ENCODE measurements around the gene PTPRM.

Gene PTPRM

GRCh38 chr18:7557973-7558372 lies 9.1 kb upstream of the PTPRM start:
- no peak for DNase-seq
- Mint-ChIP-seq H3K36me3 (no peaks in the 10 kb centered on the region), H3K9me3 (no peaks in the 10 kb centered on the region), H3K4me3 (no peak overlapping the region), H3K27ac (no peak overlapping the region), H3K27me3 (no peaks in the 10 kb centered on the region), H3K4me1 (no peaks in the 10 kb centered on the region)
- CTCF ChIA-PET = no interaction called here

- H3K36me3 Mint-ChIP-seq = no peaks in the 10 kb centered on the region
- no peak for DNase-seq
- H3K4me1 Mint-ChIP-seq = no peaks in the 10 kb centered on the region
- no peaks in the 10 kb centered on the region for H3K27me3 Mint-ChIP-seq
- CTCF ChIA-PET = no interaction called here
- H3K27ac Mint-ChIP-seq = no peak overlapping the region
- no peaks in the 10 kb centered on the region for H3K9me3 Mint-ChIP-seq
- H3K4me3 Mint-ChIP-seq = no peak overlapping the region
Measured at GRCh38 chr18:7558769-7559168, 8.3 kb upstream of the PTPRM start.

GRCh38 chr18:7559709-7560319 lies 7.3 kb upstream of the PTPRM start:
- Mint-ChIP-seq H3K36me3 (no peaks in the 10 kb centered on the region), H3K27ac (no peak overlapping the region), H3K27me3 (peaks cover 4% of the 10 kb centered on the region), H3K4me1 (no peaks in the 10 kb centered on the region), H3K4me3 (no peak overlapping the region), H3K9me3 (no peaks in the 10 kb centered on the region)
- CTCF ChIA-PET = no interaction called here
- DNase-seq = no peak

- Mint-ChIP-seq H3K4me1 (peaks cover 2% of the 10 kb centered on the region), H3K36me3 (peaks cover 1% of the 10 kb centered on the region), H3K27ac (no peak overlapping the region), H3K4me3 (no peak overlapping the region), H3K27me3 (peaks cover 23% of the 10 kb centered on the region), H3K9me3 (no peaks in the 10 kb centered on the region)
- CTCF ChIA-PET = no interaction called here
- no peak for DNase-seq
Measured at GRCh38 chr18:7561909-7562460, 5.1 kb upstream of the PTPRM start.

- H3K4me3 Mint-ChIP-seq = no peak overlapping the region
Measured at GRCh38 chr18:7562491-7562890, 4.6 kb upstream of the PTPRM start.

GRCh38 chr18:7565677-7566076 lies 1.4 kb upstream of the PTPRM start:
- Mint-ChIP-seq H3K36me3 (peaks cover 1% of the 10 kb centered on the region), H3K27me3 (peaks cover 43% of the 10 kb centered on the region), H3K4me3 (peak overlapping the region; percentile 1), H3K4me1 (peaks cover 4% of the 10 kb centered on the region), H3K27ac (no peak overlapping the region), H3K9me3 (no peaks in the 10 kb centered on the region)
- CTCF ChIA-PET = interaction anchor here (2.0 kb wide), 1 partner anchor 646 kb away, joined by 8 read pairs; no protein-coding TSS in a partner anchor
- DNase-seq = no peak

More at GRCh38 chr18:7562491-7562890, 4.6 kb upstream of the PTPRM start:
- H3K27me3 Mint-ChIP-seq = peaks cover 25% of the 10 kb centered on the region
- H3K27ac Mint-ChIP-seq = no peak overlapping the region
- H3K4me1 Mint-ChIP-seq = peaks cover 2% of the 10 kb centered on the region
- no peaks in the 10 kb centered on the region for H3K9me3 Mint-ChIP-seq
- CTCF ChIA-PET = no interaction called here
- H3K36me3 Mint-ChIP-seq = peaks cover 1% of the 10 kb centered on the region
- DNase-seq = no peak

GRCh38 chr18:7566244-7566566 lies 911 bp upstream of the PTPRM start:
- no peak for DNase-seq
- peaks cover 4% of the 10 kb centered on the region for H3K4me1 Mint-ChIP-seq
- CTCF ChIA-PET = interaction anchor here (1.0 to 2.0 kb wide), 3 partner anchors 11 to 646 kb away, joined by 4 to 8 read pairs (median 4); no protein-coding TSS in a partner anchor
- no peaks in the 10 kb centered on the region for H3K9me3 Mint-ChIP-seq
- H3K27ac Mint-ChIP-seq = no peak overlapping the region
- peak overlapping the region; percentile 36 for H3K4me3 Mint-ChIP-seq
- H3K36me3 Mint-ChIP-seq = peaks cover 1% of the 10 kb centered on the region
- H3K27me3 Mint-ChIP-seq = peaks cover 43% of the 10 kb centered on the region

- CTCF ChIA-PET = interaction anchor here (2.0 kb wide), 1 partner anchor 648 kb away, joined by 8 read pairs; no protein-coding TSS in a partner anchor
- no peaks in the 10 kb centered on the region for H3K9me3 Mint-ChIP-seq
- DNase-seq = peak; percentile 21
- peaks cover 1% of the 10 kb centered on the region for H3K36me3 Mint-ChIP-seq
- no peak overlapping the region for H3K27ac Mint-ChIP-seq
- H3K4me1 Mint-ChIP-seq = peaks cover 4% of the 10 kb centered on the region
- H3K4me3 Mint-ChIP-seq = no peak overlapping the region
- H3K27me3 Mint-ChIP-seq = peaks cover 43% of the 10 kb centered on the region
Measured at GRCh38 chr18:7567474-7568425, 634 bp downstream of the PTPRM start.

- H3K4me3 Mint-ChIP-seq = no peak overlapping the region
- peaks cover 4% of the 10 kb centered on the region for H3K4me1 Mint-ChIP-seq
- CTCF ChIA-PET = no interaction called here
- no peak overlapping the region for H3K27ac Mint-ChIP-seq
- no peak for DNase-seq
- H3K9me3 Mint-ChIP-seq = no peaks in the 10 kb centered on the region
- H3K27me3 Mint-ChIP-seq = peaks cover 47% of the 10 kb centered on the region
- H3K36me3 Mint-ChIP-seq = peaks cover 1% of the 10 kb centered on the region
Measured at GRCh38 chr18:7568426-7568825, 1.3 kb downstream of the PTPRM start.

- Mint-ChIP-seq H3K27ac (no peak overlapping the region), H3K4me1 (peaks cover 2% of the 10 kb centered on the region), H3K36me3 (no peaks in the 10 kb centered on the region), H3K4me3 (no peak overlapping the region), H3K27me3 (peaks cover 25% of the 10 kb centered on the region), H3K9me3 (no peaks in the 10 kb centered on the region)
- CTCF ChIA-PET = no interaction called here
- DNase-seq = no peak
Measured at GRCh38 chr18:7571626-7572025, 4.5 kb downstream of the PTPRM start.

GRCh38 chr18:7572822-7573221 lies 5.7 kb downstream of the PTPRM start:
- CTCF ChIA-PET = no interaction called here
- Mint-ChIP-seq H3K9me3 (no peaks in the 10 kb centered on the region), H3K36me3 (no peaks in the 10 kb centered on the region), H3K27ac (no peak overlapping the region), H3K4me3 (no peak overlapping the region), H3K27me3 (peaks cover 20% of the 10 kb centered on the region), H3K4me1 (peaks cover 2% of the 10 kb centered on the region)
- DNase-seq = no peak

- no peaks in the 10 kb centered on the region for H3K4me1 Mint-ChIP-seq
- no peak for DNase-seq
Measured at GRCh38 chr18:7575465-7576028, 8.4 kb downstream of the PTPRM start.

GRCh38 chr18:7576077-7576476 lies 9.0 kb downstream of the PTPRM start:
- peaks cover 4% of the 10 kb centered on the region for H3K27me3 Mint-ChIP-seq
- no peaks in the 10 kb centered on the region for H3K4me1 Mint-ChIP-seq
- no peak overlapping the region for H3K4me3 Mint-ChIP-seq
- CTCF ChIA-PET = no interaction called here
- H3K27ac Mint-ChIP-seq = no peak overlapping the region
- no peaks in the 10 kb centered on the region for H3K36me3 Mint-ChIP-seq
- H3K9me3 Mint-ChIP-seq = no peaks in the 10 kb centered on the region
- DNase-seq = no peak

More at GRCh38 chr18:7575465-7576028, 8.4 kb downstream of the PTPRM start:
- Mint-ChIP-seq H3K36me3 (no peaks in the 10 kb centered on the region), H3K9me3 (no peaks in the 10 kb centered on the region), H3K27ac (no peak overlapping the region), H3K27me3 (peaks cover 4% of the 10 kb centered on the region), H3K4me3 (no peak overlapping the region)
- CTCF ChIA-PET = no interaction called here

- Mint-ChIP-seq H3K9me3 (no peaks in the 10 kb centered on the region), H3K36me3 (no peaks in the 10 kb centered on the region), H3K27ac (no peak overlapping the region), H3K4me1 (no peaks in the 10 kb centered on the region), H3K27me3 (peaks cover 4% of the 10 kb centered on the region), H3K4me3 (no peak overlapping the region)
- no peak for DNase-seq
- CTCF ChIA-PET = interaction anchor here (1.6 kb wide), 1 partner anchor 10 kb away, joined by 4 read pairs; no protein-coding TSS in a partner anchor
Measured at GRCh38 chr18:7576685-7577084, 9.6 kb downstream of the PTPRM start.
